Fibroblast of the aortic adventitia (primary cell): ENCODE data around the gene USP30. TPM values are rescaled to one million over a fixed set of nuclear protein-coding genes. Genes with fewer than 3 reads are reported as not detected.

Experiments used
- DNase-seq: peaks from one replicate; pipeline ENCODE4 v3.0.0-alpha.2; 2010; ENCODE audit warnings: low read depth
- H3K4me3 ChIP-seq: 2 replicates; pipeline ENCODE4 v1.5.1; 2011; ENCODE audit warnings: low read depth, mild to moderate bottlenecking, control low read depth, low read length, moderate library complexity
- total RNA-seq: library from RNA; depleted of rRNA; stranded (reverse); fragments of >200 nt; gene quantifications from 2 replicates; pipeline ENCODE4 v1.2.3, GENCODE V29; 2012; ENCODE audit warnings: low replicate concordance
- TF ChIP-seq, protein P1 (sequence below): IDR thresholded peaks from 2 replicates; pipeline ENCODE4 v1.5.1; 2011; ENCODE audit warnings: mild to moderate bottlenecking, low read length, control low read depth, inconsistent platforms; ENCODE audit not compliant: insufficient read depth

The USP30 gene
- total RNA-seq, 1 donor: 11.2 TPM

DNA sequence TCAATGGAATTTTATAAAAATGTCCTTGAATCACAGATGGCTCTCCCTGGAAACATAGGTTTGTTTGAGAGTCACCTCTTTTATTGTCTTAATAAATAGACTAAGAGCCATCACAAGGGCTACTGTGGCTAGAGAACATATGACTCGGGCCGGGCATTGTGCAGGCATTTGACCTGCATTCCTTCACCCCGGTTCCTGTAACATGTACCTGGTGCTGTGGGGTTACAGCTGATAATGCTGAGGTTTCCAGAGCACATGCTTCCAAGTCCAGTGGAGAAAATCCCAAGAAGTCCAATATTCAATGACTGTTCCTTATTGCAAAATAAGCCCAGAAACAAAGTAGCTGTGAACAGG is 63.0 kb downstream of the USP30 start:
- DNase-seq: no peak
- no peak overlapping the region for H3K4me3 ChIP-seq
- TF ChIP-seq, protein P1, sequence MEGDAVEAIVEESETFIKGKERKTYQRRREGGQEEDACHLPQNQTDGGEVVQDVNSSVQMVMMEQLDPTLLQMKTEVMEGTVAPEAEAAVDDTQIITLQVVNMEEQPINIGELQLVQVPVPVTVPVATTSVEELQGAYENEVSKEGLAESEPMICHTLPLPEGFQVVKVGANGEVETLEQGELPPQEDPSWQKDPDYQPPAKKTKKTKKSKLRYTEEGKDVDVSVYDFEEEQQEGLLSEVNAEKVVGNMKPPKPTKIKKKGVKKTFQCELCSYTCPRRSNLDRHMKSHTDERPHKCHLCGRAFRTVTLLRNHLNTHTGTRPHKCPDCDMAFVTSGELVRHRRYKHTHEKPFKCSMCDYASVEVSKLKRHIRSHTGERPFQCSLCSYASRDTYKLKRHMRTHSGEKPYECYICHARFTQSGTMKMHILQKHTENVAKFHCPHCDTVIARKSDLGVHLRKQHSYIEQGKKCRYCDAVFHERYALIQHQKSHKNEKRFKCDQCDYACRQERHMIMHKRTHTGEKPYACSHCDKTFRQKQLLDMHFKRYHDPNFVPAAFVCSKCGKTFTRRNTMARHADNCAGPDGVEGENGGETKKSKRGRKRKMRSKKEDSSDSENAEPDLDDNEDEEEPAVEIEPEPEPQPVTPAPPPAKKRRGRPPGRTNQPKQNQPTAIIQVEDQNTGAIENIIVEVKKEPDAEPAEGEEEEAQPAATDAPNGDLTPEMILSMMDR: no peak

DNA sequence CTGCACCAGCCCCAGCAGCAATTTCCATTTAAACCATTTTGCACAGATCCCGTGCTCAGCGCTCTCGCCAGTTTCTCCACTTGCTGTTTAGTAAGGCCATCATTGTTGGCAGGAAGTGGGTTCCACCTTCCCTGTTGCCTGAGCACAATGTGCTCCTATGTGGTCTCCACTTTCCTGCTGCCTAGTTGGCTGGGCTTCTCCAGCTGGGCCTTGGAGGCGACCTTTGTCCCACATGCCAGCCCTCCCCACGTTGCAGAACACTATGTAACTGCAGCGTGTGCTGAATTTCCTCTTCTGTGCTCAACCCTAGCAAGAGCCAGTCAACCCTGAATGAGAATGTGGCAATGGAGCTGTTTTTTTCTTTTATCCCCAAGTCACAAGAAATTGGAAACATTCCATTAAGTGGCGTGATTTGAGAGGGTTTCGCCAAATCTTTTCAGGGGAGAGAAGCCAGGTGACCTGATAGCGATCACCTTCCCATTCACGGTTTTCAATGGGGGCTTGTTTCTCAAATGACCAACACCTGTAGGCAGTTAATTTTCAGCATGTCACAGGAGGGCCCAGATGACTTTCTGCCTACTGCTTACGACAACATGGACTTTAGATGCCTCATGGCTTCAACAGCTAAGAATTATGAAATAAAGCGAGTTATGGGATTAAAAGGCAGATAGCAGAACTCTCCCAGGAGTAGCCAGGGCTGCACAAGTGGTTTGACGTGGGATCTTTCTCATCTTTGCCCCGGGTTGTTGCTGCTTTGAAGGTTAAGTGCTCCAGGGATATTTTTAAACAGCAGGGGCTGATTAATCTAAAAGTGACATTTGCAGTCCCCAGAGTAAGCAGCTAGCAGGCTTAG is 63.6 kb downstream of the USP30 start, which contains the start of gene ACACB:
Gene ACACB (plus strand): TSS at position 830 of the 853 bp plus-strand sequence. CDS start 22,819 bp downstream, outside the sequence.
- DNase-seq: no peak

DNA sequence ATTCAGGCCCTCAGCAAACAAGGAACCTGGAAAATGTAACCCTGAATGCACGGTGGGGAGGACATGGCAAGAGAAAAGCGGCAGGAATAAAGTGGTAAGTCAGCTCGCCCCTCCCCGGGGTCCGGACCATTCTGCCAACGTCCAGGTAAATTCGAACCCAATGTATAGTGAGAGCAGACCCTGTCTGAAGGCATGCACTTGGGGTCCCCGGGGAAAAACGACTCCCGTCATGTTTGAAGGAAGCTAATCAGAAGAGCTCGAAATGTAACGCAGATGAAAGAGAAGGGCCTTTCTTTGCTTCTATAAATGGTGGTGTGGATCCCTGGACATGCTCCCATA is 64.2 kb downstream of the USP30 start:
- TF ChIP-seq, protein P1: no peak
- no peak overlapping the region for H3K4me3 ChIP-seq
- no peak for DNase-seq

More for the DNA sequence above, 63.6 kb downstream of the USP30 start, which contains the start of gene ACACB:
- TF ChIP-seq, protein P1: no peak
- H3K4me3 ChIP-seq: no peak within 1 kb of the TSS

DNA sequence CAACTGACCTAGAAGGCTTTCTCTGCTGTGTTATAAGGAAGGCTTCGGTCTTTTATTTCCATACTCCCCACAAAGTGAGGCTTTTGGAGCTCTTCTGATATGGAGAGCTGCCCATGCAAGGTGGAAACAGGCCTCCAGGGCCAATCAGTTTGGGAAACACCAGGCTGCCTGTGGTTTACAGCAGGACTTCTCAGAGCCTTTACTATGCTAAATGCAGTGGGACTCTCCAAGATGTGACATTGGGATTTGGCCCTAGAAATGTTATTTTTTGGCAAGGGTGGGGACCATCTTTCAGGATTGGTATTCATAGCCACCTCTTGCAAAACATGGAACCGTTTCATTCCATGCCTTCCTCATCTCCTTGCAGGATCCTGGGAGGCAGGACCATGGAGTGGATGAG is 67.7 kb downstream of the USP30 start:
- TF ChIP-seq, protein P1: no peak
- no peak overlapping the region for H3K4me3 ChIP-seq
- no peak for DNase-seq

DNA sequence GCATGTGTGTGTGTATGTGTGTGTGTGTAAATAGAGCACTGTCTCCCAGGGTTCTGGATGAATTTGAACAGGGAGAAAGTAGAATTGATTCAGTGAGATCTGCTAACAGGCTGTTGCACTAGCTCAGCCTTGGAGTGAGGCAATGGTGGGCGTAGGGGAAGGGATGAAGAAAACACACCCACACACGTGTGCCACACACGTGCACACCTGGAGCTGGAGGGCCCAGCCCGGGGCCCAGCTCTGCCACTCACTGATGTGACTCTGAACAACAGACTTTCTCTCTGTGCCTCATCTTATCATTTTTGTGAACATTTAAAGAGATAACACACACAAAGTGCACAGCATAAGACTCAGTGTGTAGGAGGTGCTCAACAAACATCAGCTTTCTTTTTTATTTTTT is 68.2 kb downstream of the USP30 start:
- no peak for DNase-seq

DNA sequence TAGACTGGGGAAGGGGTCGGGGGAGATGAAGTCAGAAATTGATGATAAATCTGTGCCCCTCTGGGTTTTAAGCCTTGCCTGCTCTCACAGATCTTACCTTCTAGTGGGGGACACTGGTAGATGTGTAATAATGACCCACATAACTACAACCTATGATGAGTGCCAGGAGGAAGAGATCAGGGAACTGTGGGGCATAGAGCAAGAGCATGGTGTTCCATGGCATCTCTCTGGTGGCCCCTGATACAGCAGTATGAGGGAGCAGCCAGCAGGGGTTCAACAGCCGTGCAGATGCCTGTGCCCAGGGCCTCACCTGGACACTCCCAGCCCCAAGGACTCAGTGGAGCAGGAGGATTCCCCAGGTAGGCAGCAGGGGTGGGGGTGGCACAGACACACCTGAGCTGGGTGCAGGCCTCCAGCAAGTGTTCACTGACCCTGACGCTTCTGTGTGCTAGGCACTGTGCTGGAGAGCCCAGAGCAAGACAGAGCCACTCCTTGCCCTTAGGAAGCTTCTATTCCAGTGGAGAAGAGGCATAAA is 69.0 kb downstream of the USP30 start:
- TF ChIP-seq, protein P1: no peak
- no peak for DNase-seq
- H3K4me3 ChIP-seq: no peak overlapping the region

More for the DNA sequence above, 68.2 kb downstream of the USP30 start:
- no peak overlapping the region for H3K4me3 ChIP-seq
- TF ChIP-seq, protein P1: no peak
